ENCODE results near the gene COL6A1.
"Not testable (repeated sequence)": the region's sequence is repeated elsewhere in the genome, so short reads cannot be mapped to it uniquely, and the experiment has no call there.

COL6A1 gene

GRCh38 chr21:46029186-46029924, 47.8 kb downstream of the COL6A1 start:
- DNase-seq, result no peak

GRCh38 chr21:46031484-46031883, 49.9 kb downstream of the COL6A1 start:
- DNase-seq, result no peak

GRCh38 chr21:46032100-46032499, 50.5 kb downstream of the COL6A1 start:
- DNase-seq, result no peak

GRCh38 chr21:46033410-46034400, 52.1 kb downstream of the COL6A1 start:
- DNase-seq, result peak; percentile 68

- DNase-seq, result no peak
Measured at GRCh38 chr21:46035809-46036695, 54.5 kb downstream of the COL6A1 start.

- DNase-seq, result no peak
Measured at GRCh38 chr21:46036696-46037330, 55.2 kb downstream of the COL6A1 start.

GRCh38 chr21:46037331-46038325, 56.1 kb downstream of the COL6A1 start:
- DNase-seq, result no peak

GRCh38 chr21:46038341-46038829, 56.8 kb downstream of the COL6A1 start:
- DNase-seq, result no peak

GRCh38 chr21:46038871-46039397, 57.4 kb downstream of the COL6A1 start:
- no peak for DNase-seq

GRCh38 chr21:46039891-46040660, 58.5 kb downstream of the COL6A1 start:
- no peak for DNase-seq

GRCh38 chr21:46040707-46041106, 59.1 kb downstream of the COL6A1 start:
- no peak for DNase-seq

GRCh38 chr21:46041183-46041582, 59.6 kb downstream of the COL6A1 start:
- DNase-seq, result no peak

GRCh38 chr21:46045154-46045553, 63.6 kb downstream of the COL6A1 start:
- no peak for DNase-seq

- no peak for DNase-seq
Measured at GRCh38 chr21:46046471-46046870, 64.9 kb downstream of the COL6A1 start.

GRCh38 chr21:46046906-46047305, 65.3 kb downstream of the COL6A1 start:
- DNase-seq, result not testable (repeated sequence)

- no peak for DNase-seq
Measured at GRCh38 chr21:46048926-46049889, 67.6 kb downstream of the COL6A1 start.

GRCh38 chr21:46049890-46050667, 68.5 kb downstream of the COL6A1 start:
- no peak for DNase-seq

All from DMS53 (cell line).